HEK293 (cell line): Measurements from ENCODE around the gene DPP6.

Source experiments
- CTCF ChIP-seq: fragments of 450-650 bp; formaldehyde crosslinking; IDR thresholded peaks from 2 replicates; pipeline ENCODE4 v1.5.1; 2016; ENCODE audit warnings: missing biosample characterization, missing genetic modification characterization
- ZNF133 ChIP-seq: fragments of 450-650 bp; formaldehyde crosslinking; IDR thresholded peaks from 2 replicates; pipeline ENCODE4 v1.5.1; 2016; ENCODE audit warnings: missing biosample characterization, missing genetic modification characterization
- ZNF426 ChIP-seq: fragments of 450-650 bp; formaldehyde crosslinking; IDR thresholded peaks from 2 replicates; pipeline ENCODE4 v1.5.1; 2017; ENCODE audit warnings: missing biosample characterization, missing genetic modification characterization, mild to moderate bottlenecking, inconsistent platforms, moderate library complexity
- TF ChIP-seq, protein P1 (sequence below): fragments of 450-650 bp; formaldehyde crosslinking; IDR thresholded peaks from 2 replicates; pipeline ENCODE4 v1.5.1; 2016; ENCODE audit warnings: missing biosample characterization, missing genetic modification characterization
- TF ChIP-seq, protein P2 (sequence below): fragments of 450-650 bp; formaldehyde crosslinking; IDR thresholded peaks from 2 replicates; pipeline ENCODE4 v1.5.1; 2016; ENCODE audit warnings: missing biosample characterization, missing genetic modification characterization

DNA sequence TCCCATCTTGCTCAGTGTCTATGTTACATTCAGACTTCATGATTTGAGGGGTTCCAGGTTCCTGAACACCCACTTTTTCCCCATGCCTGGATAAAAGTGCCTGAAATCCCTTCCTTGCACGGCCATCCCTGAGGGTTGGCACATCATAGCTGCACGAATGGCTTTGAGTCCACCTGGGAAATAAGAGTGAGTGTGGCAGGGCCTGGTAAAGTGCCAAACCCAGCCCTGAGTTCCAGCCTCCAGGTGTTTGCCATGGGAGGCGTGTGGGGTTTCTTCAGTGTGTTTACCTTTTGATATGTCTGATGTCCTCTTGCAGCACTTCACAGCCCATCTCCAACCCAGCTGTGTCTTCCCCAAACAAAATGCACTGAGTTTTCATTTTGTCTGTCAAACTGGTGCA lies 805.0 kb downstream of the DPP6 start:
- TF ChIP-seq CTCF (tag by site-specific recombination) (no peak), ZNF133 (tag by site-specific recombination) (no peak), ZNF426 (tag by site-specific recombination) (no peak)
- TF ChIP-seq, protein P1, sequence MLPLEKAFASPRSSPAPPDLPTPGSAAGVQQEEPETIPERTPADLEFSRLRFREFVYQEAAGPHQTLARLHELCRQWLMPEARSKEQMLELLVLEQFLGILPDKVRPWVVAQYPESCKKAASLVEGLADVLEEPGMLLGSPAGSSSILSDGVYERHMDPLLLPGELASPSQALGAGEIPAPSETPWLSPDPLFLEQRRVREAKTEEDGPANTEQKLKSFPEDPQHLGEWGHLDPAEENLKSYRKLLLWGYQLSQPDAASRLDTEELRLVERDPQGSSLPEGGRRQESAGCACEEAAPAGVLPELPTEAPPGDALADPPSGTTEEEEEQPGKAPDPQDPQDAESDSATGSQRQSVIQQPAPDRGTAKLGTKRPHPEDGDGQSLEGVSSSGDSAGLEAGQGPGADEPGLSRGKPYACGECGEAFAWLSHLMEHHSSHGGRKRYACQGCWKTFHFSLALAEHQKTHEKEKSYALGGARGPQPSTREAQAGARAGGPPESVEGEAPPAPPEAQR (tag by site-specific recombination), result no peak
- TF ChIP-seq, protein P2, sequence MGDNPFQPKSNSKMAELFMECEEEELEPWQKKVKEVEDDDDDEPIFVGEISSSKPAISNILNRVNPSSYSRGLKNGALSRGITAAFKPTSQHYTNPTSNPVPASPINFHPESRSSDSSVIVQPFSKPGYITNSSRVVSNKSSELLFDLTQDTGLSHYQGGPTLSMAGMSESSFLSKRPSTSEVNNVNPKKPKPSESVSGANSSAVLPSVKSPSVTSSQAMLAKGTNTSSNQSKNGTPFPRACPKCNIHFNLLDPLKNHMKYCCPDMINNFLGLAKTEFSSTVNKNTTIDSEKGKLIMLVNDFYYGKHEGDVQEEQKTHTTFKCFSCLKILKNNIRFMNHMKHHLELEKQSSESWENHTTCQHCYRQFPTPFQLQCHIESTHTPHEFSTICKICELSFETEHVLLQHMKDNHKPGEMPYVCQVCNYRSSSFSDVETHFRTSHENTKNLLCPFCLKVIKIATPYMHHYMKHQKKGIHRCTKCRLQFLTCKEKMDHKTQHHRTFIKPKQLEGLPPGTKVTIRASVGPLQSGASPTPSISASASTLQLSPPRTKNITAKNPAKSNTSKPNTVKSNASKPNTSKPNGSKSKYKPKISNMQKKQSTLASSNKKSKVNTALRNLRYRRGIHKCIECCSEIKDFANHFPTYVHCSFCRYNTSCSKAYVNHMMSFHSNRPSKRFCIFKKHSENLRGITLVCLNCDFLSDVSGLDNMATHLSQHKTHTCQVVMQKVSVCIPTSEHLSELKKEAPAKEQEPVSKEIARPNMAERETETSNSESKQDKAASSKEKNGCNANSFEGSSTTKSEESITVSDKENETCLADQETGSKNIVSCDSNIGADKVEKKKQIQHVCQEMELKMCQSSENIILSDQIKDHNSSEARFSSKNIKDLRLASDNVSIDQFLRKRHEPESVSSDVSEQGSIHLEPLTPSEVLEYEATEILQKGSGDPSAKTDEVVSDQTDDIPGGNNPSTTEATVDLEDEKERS (tag by site-specific recombination), result no peak
